ENCODE results near the gene PCGF1. TPM values are rescaled to one million over a fixed set of nuclear protein-coding genes. Genes with fewer than 3 reads are reported as not detected.
"Not testable (repeated sequence)": the region's sequence is repeated elsewhere in the genome, so short reads cannot be mapped to it uniquely, and the experiment has no call there.

Gene PCGF1
- total RNA-seq, 1 experiment from 2014 or later, result 39.9 TPM

DNA sequence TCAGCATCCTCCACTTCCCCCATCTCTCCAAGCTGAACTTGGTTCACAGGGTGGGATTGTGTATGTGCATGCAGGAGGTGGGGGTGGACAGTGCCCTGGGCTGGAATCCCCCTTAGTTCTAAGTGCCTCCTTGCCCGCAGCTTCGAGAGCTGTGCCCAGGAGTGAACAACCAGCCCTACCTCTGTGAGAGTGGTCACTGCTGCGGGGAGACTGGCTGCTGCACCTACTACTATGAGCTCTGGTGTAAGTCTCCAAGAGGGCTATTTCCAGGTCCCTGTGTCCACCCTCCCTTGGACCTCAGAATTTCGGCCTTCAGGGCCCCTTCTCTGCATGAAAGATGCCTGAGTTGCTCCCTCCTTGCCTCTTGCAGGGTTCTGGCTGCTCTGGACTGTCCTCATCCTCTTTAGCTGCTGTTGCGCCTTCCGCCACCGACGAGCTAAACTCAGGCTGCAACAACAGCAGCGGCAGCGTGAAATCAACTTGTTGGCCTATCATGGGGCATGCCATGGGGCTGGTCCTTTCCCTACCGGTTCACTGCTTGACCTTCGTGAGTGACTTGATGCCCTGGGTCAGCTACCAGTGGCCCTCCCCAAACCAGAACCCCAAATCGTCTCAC, 47.9 kb downstream of the PCGF1 start:
- peak overlapping the region; percentile 98 for H3K4me2 ChIP-seq (ENCODE audit: low read length)
- H3K36me3 ChIP-seq (ENCODE audit: control insufficient read depth in 1 of 2, insufficient read depth in 2 of 2, low read length in 2 of 2), result peaks cover 6 to 19% of the 10 kb centered on the region in 2 experiments; a peak in 2 of 4 replicates
- H3K27ac ChIP-seq (ENCODE audit: low read depth, low read length); H3K27me3 ChIP-seq (ENCODE audit: insufficient read depth, low read length); H4K20me1 ChIP-seq (ENCODE audit: insufficient read depth); BruUV-seq (replicated peaks); RAD21 ChIA-PET (ENCODE audit: low non-redundant PET in 1 of 2, low total read pairs in 2 of 2, uncharacterized antibody in 2 of 2, unreplicated experiment in 2 of 2); H3K9me3 ChIP-seq (ENCODE audit: control insufficient read depth in 1 of 2, insufficient read depth in 1 of 2, low read depth in 1 of 2, low read length in 2 of 2); H2AFZ ChIP-seq (ENCODE audit: low read depth, low read length, poor library complexity, severe bottlenecking); ATAC-seq; H3K9me2 ChIP-seq (ENCODE audit: insufficient read depth); DNase-seq (ENCODE audit: low read depth, low spot score); CTCF ChIA-PET: not testable (repeated sequence)
- peak; percentile 9 for TF ChIP-seq POLR2A (IDR thresholded peaks at IDR 0.05; ENCODE audit: borderline replicate concordance, extremely low read depth, insufficient read depth, insufficient read length)
- intact Hi-C loops (cut with micrococcal nuclease), result loop anchor here (10.0 kb wide), 1 partner anchor 1225 kb away; the partner anchor contains the start of genes CCT7 and PRADC1
- H3K79me2 ChIP-seq (ENCODE audit: insufficient read depth, low read length), result peaks cover 24% of the 10 kb centered on the region
- H3K4me3 ChIP-seq (replicated peaks in 1 of 2; ENCODE audit: low read depth in 1 of 2, low read length in 2 of 2), result peak overlapping the region; percentile 70 to 98
- POLR2A ChIA-PET, result interaction anchor here (1.6 to 2.0 kb wide), 3 partner anchors 9 to 19 kb away, joined by 4 to 21 read pairs (median 8); partner anchors contain the start of gene MRPL53
- peaks cover 12 to 42% of the 10 kb centered on the region in 2 experiments for H3K4me1 ChIP-seq (ENCODE audit: control insufficient read depth in 1 of 2, insufficient read depth in 2 of 2, low read length in 2 of 2)
- H3K9ac ChIP-seq (ENCODE audit: low read length), result 0 out of 2 replicates have a peak overlapping the region, but pooled peaks have one; percentile 82

DNA sequence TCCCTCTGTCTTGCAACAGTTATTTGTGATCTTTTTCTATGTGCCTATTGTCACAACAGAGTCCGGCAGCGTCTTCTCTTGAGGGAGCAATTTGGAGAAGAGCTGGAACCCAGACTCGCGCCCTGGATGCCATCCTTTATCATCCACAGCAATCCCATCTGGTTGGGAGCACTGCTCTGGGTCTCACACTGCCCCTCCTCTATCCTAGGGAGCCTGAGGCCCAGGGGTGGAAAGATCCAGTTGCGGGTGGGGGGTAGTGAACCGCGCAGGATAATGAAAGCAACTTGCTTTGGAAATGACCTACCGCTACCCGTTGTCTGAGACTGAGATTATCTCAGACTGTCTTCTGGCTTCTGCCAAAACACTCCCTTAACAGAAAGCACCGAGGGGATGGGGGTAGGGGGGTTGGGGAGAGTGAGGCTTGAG, 48.5 kb downstream of the PCGF1 start:
- ATAC-seq (no peak), DNase-seq (ENCODE audit: low read depth, low spot score) (no peak)
- Histone ChIP-seq H4K20me1 (ENCODE audit: insufficient read depth) (no peaks in the 10 kb centered on the region), H3K9ac (ENCODE audit: low read length) (peak overlapping the region; percentile 82), H3K4me1 (ENCODE audit: control insufficient read depth in 1 of 2, insufficient read depth in 2 of 2, low read length in 2 of 2) (peaks cover 12 to 42% of the 10 kb centered on the region in 2 experiments), H3K36me3 (ENCODE audit: control insufficient read depth in 1 of 2, insufficient read depth in 2 of 2, low read length in 2 of 2) (peaks cover 6 to 19% of the 10 kb centered on the region in 2 experiments; a peak in 2 of 4 replicates), H3K9me3 (ENCODE audit: control insufficient read depth in 1 of 2, insufficient read depth in 1 of 2, low read depth in 1 of 2, low read length in 2 of 2) (no peaks in the 10 kb centered on the region), H3K27me3 (ENCODE audit: insufficient read depth, low read length) (no peaks in the 10 kb centered on the region), H2AFZ (ENCODE audit: low read depth, low read length, poor library complexity, severe bottlenecking) (no peak overlapping the region), H3K27ac (ENCODE audit: low read depth, low read length) (peak overlapping the region; percentile 55), H3K79me2 (ENCODE audit: insufficient read depth, low read length) (peaks cover 17% of the 10 kb centered on the region; the same call in 1 of the 2 replicates), H3K4me2 (ENCODE audit: low read length) (peak overlapping the region; percentile 98), H3K9me2 (ENCODE audit: insufficient read depth) (no peaks in the 10 kb centered on the region), H3K4me3 (replicated peaks in 1 of 2; ENCODE audit: low read depth in 1 of 2, low read length in 2 of 2) (peak overlapping the region; percentile 70 to 98)
- RAD21 ChIA-PET (ENCODE audit: low non-redundant PET in 1 of 2, low total read pairs in 2 of 2, uncharacterized antibody in 2 of 2, unreplicated experiment in 2 of 2), result interaction anchor here in 1 of 2 experiments (0.7 kb wide), 1 partner anchor 16 kb away, joined by 3 read pairs; no protein-coding TSS in a partner anchor
- intact Hi-C loops (cut with micrococcal nuclease), result loop anchor here (1.0 to 10.0 kb wide), 2 partner anchors 24 to 1224 kb away; partner anchors contain the start of genes CCT7, PRADC1 and TTC31
- POLR2A ChIA-PET, result interaction anchor here (1.2 to 2.0 kb wide), 6 partner anchors 9 to 49 kb away, joined by 3 to 21 read pairs (median 8); partner anchors contain the start of genes MRPL53 and PCGF1
- BruUV-seq (replicated peaks), result no TSS peak
- CTCF ChIA-PET, result interaction anchor here (1.2 kb wide), 2 partner anchors 15 to 632 kb away, joined by 3 to 6 read pairs; no protein-coding TSS in a partner anchor
- no peak for TF ChIP-seq EZH2 (IDR thresholded peaks at IDR 0.05)
- no peak for TF ChIP-seq SP1 (IDR thresholded peaks at IDR 0.05; ENCODE audit: low read depth)
- TF ChIP-seq, protein P1, sequence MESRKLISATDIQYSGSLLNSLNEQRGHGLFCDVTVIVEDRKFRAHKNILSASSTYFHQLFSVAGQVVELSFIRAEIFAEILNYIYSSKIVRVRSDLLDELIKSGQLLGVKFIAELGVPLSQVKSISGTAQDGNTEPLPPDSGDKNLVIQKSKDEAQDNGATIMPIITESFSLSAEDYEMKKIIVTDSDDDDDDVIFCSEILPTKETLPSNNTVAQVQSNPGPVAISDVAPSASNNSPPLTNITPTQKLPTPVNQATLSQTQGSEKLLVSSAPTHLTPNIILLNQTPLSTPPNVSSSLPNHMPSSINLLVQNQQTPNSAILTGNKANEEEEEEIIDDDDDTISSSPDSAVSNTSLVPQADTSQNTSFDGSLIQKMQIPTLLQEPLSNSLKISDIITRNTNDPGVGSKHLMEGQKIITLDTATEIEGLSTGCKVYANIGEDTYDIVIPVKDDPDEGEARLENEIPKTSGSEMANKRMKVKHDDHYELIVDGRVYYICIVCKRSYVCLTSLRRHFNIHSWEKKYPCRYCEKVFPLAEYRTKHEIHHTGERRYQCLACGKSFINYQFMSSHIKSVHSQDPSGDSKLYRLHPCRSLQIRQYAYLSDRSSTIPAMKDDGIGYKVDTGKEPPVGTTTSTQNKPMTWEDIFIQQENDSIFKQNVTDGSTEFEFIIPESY (IDR thresholded peaks at IDR 0.05; ENCODE audit: extremely low read depth, insufficient replicate concordance, low read length), result no peak
- no peak for TF ChIP-seq RAD21 (IDR thresholded peaks at IDR 0.05; ENCODE audit: low read depth)
- TF ChIP-seq SIN3A (IDR thresholded peaks at IDR 0.05; ENCODE audit: low read depth), result no peak
- no peak for TF ChIP-seq ELF1 (IDR thresholded peaks at IDR 0.05; ENCODE audit: borderline replicate concordance, low read depth)
